H1 (cell line): ENCODE data around the gene ADAMTS9. TPM values are rescaled to one million over a fixed set of nuclear protein-coding genes. Genes with fewer than 3 reads are reported as not detected.

Experiments
- CTCF ChIA-PET: fragments of 300-600 bp; sonication (Branson Sonifier 250); formaldehyde crosslinking; loops from one replicate; lab custom pipeline; 2021; ENCODE audit not compliant: partially characterized antibody; lab: Charles Lee
- POLR2A ChIA-PET: fragments of 300-600 bp; sonication (Branson Sonifier 250); formaldehyde crosslinking; loops from one replicate; lab custom pipeline; 2021; ENCODE audit warnings: inconsistent platforms; ENCODE audit not compliant: partially characterized antibody; lab: Charles Lee
- DNase-seq, 2 experiments: peaks; one replicate each; pipeline versions ENCODE4 v3.0.0 to v3.0.0-alpha.2; 2010 to 2022; ENCODE audit warnings: low spot score in 2 of 2, low read depth in 1 of 2, mixed read lengths in 1 of 2
- FAIRE-seq: peaks from 2 replicates; lab custom pipeline; 2011; peaks lifted over from hg19 to GRCh38; lab: Jason Lieb, UNC
- H2AFZ ChIP-seq: 2 replicates; pipeline ENCODE4 v1.8.1; 2012; ENCODE audit warnings: low read length, inconsistent platforms
- H2AK5ac ChIP-seq: 2 replicates; pipeline ENCODE4 v1.6.1; 2013; ENCODE audit warnings: low read depth, low read length
- H2BK120ac ChIP-seq: replicated peaks from 2 replicates; pipeline ENCODE3; 2013; ENCODE audit warnings: low read depth, low read length, inconsistent platforms
- H2BK12ac ChIP-seq: 2 replicates; pipeline ENCODE4 v1.6.1; 2013; ENCODE audit warnings: low read depth, low read length
- H2BK15ac ChIP-seq: 2 replicates; pipeline ENCODE4 v1.6.1; 2013; ENCODE audit warnings: low read length
- H2BK20ac ChIP-seq: 2 replicates; pipeline ENCODE4 v1.6.1; 2013; ENCODE audit warnings: low read length
- H2BK5ac ChIP-seq: 2 replicates; pipeline ENCODE4 v1.6.1; 2013; ENCODE audit warnings: low read depth, low read length
- H3K14ac ChIP-seq: 2 replicates; pipeline ENCODE4 v1.6.1; 2013; ENCODE audit warnings: inconsistent platforms; ENCODE audit not compliant: insufficient read length
- H3K18ac ChIP-seq: 2 replicates; pipeline ENCODE4 v1.6.1; 2013; ENCODE audit warnings: low read length; ENCODE audit errors: extremely low read depth
- H3K23ac ChIP-seq: 2 replicates; pipeline ENCODE4 v1.6.1; 2013; ENCODE audit warnings: inconsistent platforms; ENCODE audit not compliant: insufficient read length
- H3K23me2 ChIP-seq: 2 replicates; pipeline ENCODE4 v1.6.1; 2013; ENCODE audit warnings: low read depth, low read length
- H3K27ac ChIP-seq: 2 replicates; pipeline ENCODE4 v1.6.1; 2011; ENCODE audit warnings: low read depth, low read length, inconsistent platforms
- H3K27me3 ChIP-seq, 4 experiments: replicated peaks in 1 of 4; 1 replicate in 1 of 4; 2 replicates in 3 of 4; pipeline versions ENCODE4 v1.6.1 to v1.8.1; 2011 to 2013; ENCODE audit warnings: low read length in 3 of 4, mild to moderate bottlenecking in 3 of 4, inconsistent platforms in 2 of 4, mixed read lengths in 2 of 4, moderate library complexity in 1 of 4; ENCODE audit not compliant: control insufficient read depth in 3 of 4, insufficient read depth in 3 of 4; ENCODE audit errors: extremely low read depth in 1 of 4
- H3K36me3 ChIP-seq, 4 experiments: 2 replicates each; pipeline versions ENCODE4 v1.6.1 to v1.8.1; 2011 to 2013; ENCODE audit warnings: mild to moderate bottlenecking in 4 of 4, low read length in 3 of 4, moderate library complexity in 2 of 4, control low read depth in 1 of 4, inconsistent platforms in 1 of 4; ENCODE audit not compliant: insufficient read depth in 4 of 4, control insufficient read depth in 2 of 4
- H3K4ac ChIP-seq: replicated peaks from 2 replicates; pipeline ENCODE3; 2013; ENCODE audit warnings: low read length, low read depth, mixed read lengths, inconsistent platforms; ENCODE audit not compliant: insufficient read length
- H3K4me1 ChIP-seq, 4 experiments: replicated peaks in 1 of 4; 1 replicate in 1 of 4; 2 replicates in 3 of 4; pipeline versions ENCODE4 v1.6.1 to v1.8.1; 2011 to 2013; ENCODE audit warnings: low read length in 3 of 4, inconsistent platforms in 2 of 4, mixed read lengths in 1 of 4; ENCODE audit not compliant: insufficient read depth in 4 of 4, control insufficient read depth in 3 of 4
- H3K4me2 ChIP-seq, 2 experiments: 2 replicates each; pipeline versions ENCODE4 v1.6.1 to v1.8.1; 2011 to 2013; ENCODE audit warnings: low read depth in 2 of 2, low read length in 2 of 2, control low read depth in 1 of 2, inconsistent platforms in 1 of 2, mild to moderate bottlenecking in 1 of 2; ENCODE audit not compliant: insufficient read depth in 1 of 2
- H3K4me3 ChIP-seq, 4 experiments: fragments of 200-600, 300-600 bp in 1 of 4; sonication (generic), shearing (Covaris generic), sonication (Bioruptor Twin) in 1 of 4; 2 replicates each; pipeline versions ENCODE4 v1.5.1 to v1.8.1; 2011 to 2016; ENCODE audit warnings: low read length in 4 of 4, low read depth in 3 of 4, control low read depth in 2 of 4, inconsistent platforms in 2 of 4, mild to moderate bottlenecking in 2 of 4, mixed read lengths in 1 of 4, moderate library complexity in 1 of 4; ENCODE audit not compliant: insufficient read depth in 2 of 4; ENCODE audit errors: extremely low read depth in 1 of 4
- H3K56ac ChIP-seq: replicated peaks from 2 replicates; pipeline ENCODE3; 2013; ENCODE audit warnings: low read depth, mild to moderate bottlenecking, mixed read lengths, low read length, inconsistent platforms; ENCODE audit not compliant: insufficient read length
- H3K79me1 ChIP-seq: 2 replicates; pipeline ENCODE4 v1.6.1; 2013; ENCODE audit warnings: low read depth, low read length, control low read depth
- H3K79me2 ChIP-seq, 2 experiments: 2 replicates each; pipeline versions ENCODE4 v1.6.1 to v1.8.1; 2012 to 2013; ENCODE audit warnings: low read length in 2 of 2, mild to moderate bottlenecking in 2 of 2, inconsistent platforms in 1 of 2; ENCODE audit not compliant: insufficient read depth in 2 of 2, control insufficient read depth in 1 of 2
- H3K9ac ChIP-seq, 4 experiments: replicated peaks in 1 of 4; 1 replicate in 1 of 4; 2 replicates in 3 of 4; pipeline versions ENCODE4 v1.6.1 to v1.8.1; 2011 to 2013; ENCODE audit warnings: low read depth in 3 of 4, low read length in 3 of 4, control low read depth in 2 of 4, mild to moderate bottlenecking in 2 of 4, moderate library complexity in 2 of 4, inconsistent platforms in 1 of 4; ENCODE audit errors: extremely low read depth in 1 of 4
- H3K9me3 ChIP-seq, 2 experiments: 2 replicates each; pipeline versions ENCODE4 v1.6.1 to v1.8.1; 2012 to 2013; ENCODE audit warnings: mild to moderate bottlenecking in 2 of 2, moderate library complexity in 2 of 2, control low read depth in 1 of 2, inconsistent platforms in 1 of 2, low read depth in 1 of 2, low read length in 1 of 2, mixed read lengths in 1 of 2; ENCODE audit not compliant: insufficient read depth in 2 of 2
- H4K20me1 ChIP-seq, 2 experiments: replicated peaks in 1 of 2; 2 replicates each; pipeline versions ENCODE3 to v1.8.1; 2011 to 2013; ENCODE audit warnings: inconsistent platforms in 2 of 2, low read length in 2 of 2, mild to moderate bottlenecking in 1 of 2; ENCODE audit not compliant: insufficient read depth in 2 of 2, control insufficient read depth in 1 of 2
- H4K5ac ChIP-seq: 2 replicates; pipeline ENCODE4 v1.6.1; 2013; ENCODE audit warnings: low read length, low read depth, mixed read lengths, inconsistent platforms; ENCODE audit not compliant: insufficient read length
- H4K8ac ChIP-seq: 2 replicates; pipeline ENCODE4 v1.8.0; 2013; ENCODE audit warnings: mild to moderate bottlenecking, moderate library complexity, low read length, inconsistent platforms; ENCODE audit not compliant: insufficient read depth; ENCODE audit errors: extremely low read depth
- H4K91ac ChIP-seq: replicated peaks from 2 replicates; pipeline ENCODE3; 2013; ENCODE audit warnings: low read length, mixed read lengths, inconsistent platforms; ENCODE audit not compliant: insufficient read length
- BRCA1 ChIP-seq: IDR thresholded peaks from 2 replicates; pipeline ENCODE4 v1.6.1; 2012; ENCODE audit warnings: low read depth, low read length, improper control_type of control experiment
- E2F6 ChIP-seq: IDR thresholded peaks from 2 replicates; pipeline ENCODE4 v1.6.1; 2012; ENCODE audit warnings: inconsistent platforms
- EP300 ChIP-seq, 2 experiments: IDR thresholded peaks; 1 replicate in 1 of 2; 2 replicates in 1 of 2; pipeline ENCODE4 v1.6.1; 2011 to 2012; ENCODE audit warnings: low read depth in 2 of 2, low read length in 2 of 2, mild to moderate bottlenecking in 2 of 2, borderline replicate concordance in 1 of 2, inconsistent platforms in 1 of 2, moderate library complexity in 1 of 2
- GTF2F1 ChIP-seq: IDR thresholded peaks from 2 replicates; pipeline ENCODE4 v1.6.1; 2012; ENCODE audit warnings: low read depth, low read length, improper control_type of control experiment, borderline replicate concordance
- HDAC6 ChIP-seq: IDR thresholded peaks from one replicate; pipeline ENCODE4 v1.7.1; 2012; ENCODE audit warnings: low read depth, mild to moderate bottlenecking, inconsistent platforms, low read length, moderate library complexity
- JUN ChIP-seq: IDR thresholded peaks from 2 replicates; pipeline ENCODE4 v1.6.1; 2011; ENCODE audit warnings: low read depth, mild to moderate bottlenecking, improper control_type of control experiment, low read length
- JUND ChIP-seq: IDR thresholded peaks from 2 replicates; pipeline ENCODE4 v1.6.1; 2011; ENCODE audit warnings: mild to moderate bottlenecking, improper control_type of control experiment, low read length
- MAFK ChIP-seq: IDR thresholded peaks from 2 replicates; pipeline ENCODE4 v1.6.1; 2012; ENCODE audit warnings: low read depth, mild to moderate bottlenecking, improper control_type of control experiment, low read length
- PHF8 ChIP-seq: fragments of 200-600 bp; sonication (generic); conservative IDR thresholded peaks from 2 replicates; pipeline ENCODE4 v1.7.1; 2012; ENCODE audit warnings: low read depth, mild to moderate bottlenecking, inconsistent platforms, low read length, moderate library complexity
- POU5F1 ChIP-seq: IDR thresholded peaks from 2 replicates; pipeline ENCODE4 v1.6.1; 2011; ENCODE audit warnings: low read depth, mild to moderate bottlenecking, low read length, moderate library complexity
- RFX5 ChIP-seq: IDR thresholded peaks from 2 replicates; pipeline ENCODE4 v1.6.1; 2011; ENCODE audit warnings: low read depth, low read length, improper control_type of control experiment, borderline replicate concordance
- RNF2 ChIP-seq: fragments of 200-900, 300-1000 bp; sonication (generic); IDR thresholded peaks from 2 replicates; pipeline ENCODE4 v1.7.1; 2016; ENCODE audit warnings: borderline replicate concordance, low read depth, mild to moderate bottlenecking, antibody characterized with exemption, low read length; ENCODE audit not compliant: poor library complexity, severe bottlenecking; ENCODE audit errors: missing control alignments
- SP2 ChIP-seq: IDR thresholded peaks from 2 replicates; pipeline ENCODE4 v1.6.1; 2012; ENCODE audit warnings: mild to moderate bottlenecking, low read length, inconsistent platforms
- WGBS, 2 experiments: shearing (Covaris generic) in 1 of 2; methylation state at CpG; one replicate each; pipeline versions ENCODE4 v1.1.6 to v1.1.7; 2013 to 2015; ENCODE audit warnings: low lambda C conversion rate in 2 of 2, mixed read lengths in 2 of 2, inconsistent platforms in 1 of 2, low coverage in 1 of 2, missing lambda C conversion rate in 1 of 2; ENCODE audit not compliant: insufficient replicate concordance in 2 of 2, insufficient coverage in 1 of 2, insufficient read length in 1 of 2; ENCODE audit errors: extremely low coverage in 1 of 2, missing lambda C conversion rate in 1 of 2; 5-methylcytosine and 5-hydroxymethylcytosine counted together
- polyA plus RNA-seq, 7 experiments: library from polyadenylated mRNA; depleted of rRNA in 3 of 7; stranded (reverse) in 5 of 7; unstranded in 2 of 7; fragments of >200 nt in 5 of 7; fragments of 200-250 nt in 2 of 7; gene quantifications; 1 replicate in 5 of 7; 2 replicates in 1 of 7; 4 replicates in 1 of 7; pipeline versions ENCODE4 v1.2.1 to v1.2.3, GENCODE V29; 2011 to 2013; ENCODE audit warnings: missing spikeins in 2 of 7, mixed read lengths in 2 of 7
- total RNA-seq: library from RNA; stranded (reverse); fragmentation: NEBNext Ultra II Directional; extraction: Animal tissue kit (Norgen Biotek cat#: 25700); gene quantifications from 2 replicates; pipeline ENCODE4 v1.2.1, GENCODE V29; 2021

The ADAMTS9 gene
- total and polyA plus RNA-seq, 2 of the 8 experiments (the other 6 are each of a cell fraction or from before 2014, with no cell fraction given) = 0.20 to 0.41 TPM

DNA sequence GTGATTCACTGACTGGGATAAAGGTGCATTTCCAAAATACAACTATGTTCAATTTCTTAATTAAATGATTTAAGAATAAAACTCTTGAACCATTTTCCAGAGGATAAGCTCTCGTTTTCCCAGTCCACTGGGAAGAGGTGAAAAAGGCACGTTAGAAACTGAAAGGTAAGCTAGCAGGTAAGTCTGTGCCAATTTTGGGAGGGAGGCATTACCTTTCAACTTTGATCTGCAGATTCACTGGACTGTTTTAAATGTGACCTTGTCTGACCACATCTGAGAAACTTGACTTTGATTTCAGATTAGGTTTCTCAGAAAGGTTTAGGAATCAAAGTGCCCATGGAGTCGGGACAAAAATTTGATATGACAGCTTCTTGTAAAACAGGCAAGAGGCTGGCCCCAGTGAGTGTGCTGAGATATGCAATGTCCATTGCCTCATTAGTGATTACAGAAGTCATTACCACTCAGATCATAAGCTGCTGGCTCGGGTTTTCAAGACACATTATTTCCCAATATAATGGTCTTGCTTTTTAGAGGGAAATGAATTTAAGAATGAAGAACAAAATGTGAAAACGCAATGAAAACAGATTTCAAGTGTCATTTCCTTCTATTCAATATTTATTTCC, 118.8 kb downstream of the ADAMTS9 start:
- Histone ChIP-seq H3K4me2 (no peak overlapping the region), H3K27ac (no peak overlapping the region), H3K56ac (no peak overlapping the region), H2BK15ac (no peak overlapping the region), H3K79me2 (no peaks in the 10 kb centered on the region), H2AFZ (no peak overlapping the region), H4K8ac (no peak overlapping the region), H4K5ac (no peak overlapping the region), H3K9ac (no peak overlapping the region), H2BK20ac (no peak overlapping the region), H3K23me2 (no peaks in the 10 kb centered on the region), H2BK5ac (no peak overlapping the region), H3K4me1 (no peaks in the 10 kb centered on the region), H3K4me3 (no peak overlapping the region), H3K4ac (no peak overlapping the region), H2BK120ac (no peak overlapping the region), H4K91ac (no peak overlapping the region), H3K36me3 (no peaks in the 10 kb centered on the region), H3K14ac (no peak overlapping the region), H3K9me3 (no peaks in the 10 kb centered on the region), H4K20me1 (no peaks in the 10 kb centered on the region), H2BK12ac (no peak overlapping the region), H3K27me3 (no peaks in the 10 kb centered on the region), H3K23ac (no peak overlapping the region), H3K79me1 (no peaks in the 10 kb centered on the region), H3K18ac (no peak overlapping the region), H2AK5ac (no peak overlapping the region)
- ChIA-PET CTCF (interaction anchor here (1.3 to 1.4 kb wide), 2 partner anchors 12 to 38 kb away, joined by 3 to 4 read pairs; no protein-coding TSS in a partner anchor), POLR2A (no interaction called here)
- 91% methylated on average over 5 of the region's 5 CpGs; no CpG with 5 or more reads in 1 of the 2 experiments for WGBS, 2 experiments
- no peak for FAIRE-seq
- no peak for DNase-seq
- TF ChIP-seq RFX5 (no peak), HDAC6 (no peak), BRCA1 (no peak), POU5F1 (no peak), E2F6 (no peak), MAFK (no peak), JUND (no peak), EP300 (IDR thresholded peaks at IDR 0.05; ENCODE audit: borderline replicate concordance in 1 of 2, low read depth in 2 of 2, low read length in 2 of 2) (no peak), RNF2 (no peak), SP2 (no peak), JUN (no peak), GTF2F1 (no peak), PHF8 (no peak)
